Measurements from ENCODE around the gene FMNL1. TPM values are rescaled to one million over a fixed set of nuclear protein-coding genes. Genes with fewer than 3 reads are reported as not detected.

FMNL1 gene
- total and polyA plus RNA-seq, 2 donors from 2014 or later = 2.3 to 32.9 TPM

DNA sequence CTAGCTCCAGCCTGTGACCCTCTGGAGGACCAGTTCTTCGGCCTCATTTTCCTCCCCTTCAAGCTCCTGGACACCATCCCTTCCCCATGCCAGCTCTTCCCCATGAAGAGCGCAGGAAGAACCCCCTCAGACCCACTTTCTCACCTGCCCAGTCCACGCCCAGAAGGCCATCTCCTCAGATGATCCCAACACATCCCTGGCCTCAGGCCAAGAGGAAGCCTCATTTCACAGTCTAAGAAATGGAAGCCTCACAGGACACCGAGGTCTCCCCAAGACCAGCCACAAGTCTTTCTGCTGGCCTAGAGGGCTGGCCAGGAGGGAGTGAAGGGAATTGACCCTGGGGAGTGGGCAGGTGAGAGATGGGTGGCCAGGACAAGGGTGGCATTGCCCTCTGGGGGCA is 32.2 kb downstream of the FMNL1 start:
- FAIRE-seq = no peak
- H3K4me1 ChIP-seq (ENCODE audit: control insufficient read depth in 2 of 3, insufficient read depth in 2 of 3, low read depth in 1 of 3, low read length in 3 of 3) = no peaks in the 10 kb centered on the region
- H3K36me3 ChIP-seq (ENCODE audit: control insufficient read depth in 2 of 3, insufficient read depth in 3 of 3, low read length in 3 of 3) = no peaks in the 10 kb centered on the region
- no peaks in the 10 kb centered on the region for H3K27me3 ChIP-seq (ENCODE audit: control insufficient read depth, insufficient read depth, low read length)
- no peaks in the 10 kb centered on the region for H3K9me3 ChIP-seq (ENCODE audit: control insufficient read depth in 2 of 3, insufficient read depth in 1 of 3, low read length in 3 of 3)
- H3K9ac ChIP-seq (ENCODE audit: low read length in 3 of 3) = no peak overlapping the region
- intact Hi-C loops (cut with DNase I) = no loop called here
- no peak overlapping the region for H3K4me3 ChIP-seq (ENCODE audit: low read length in 3 of 3)
- no peak overlapping the region for H3K27ac ChIP-seq (ENCODE audit: low read depth in 2 of 2, low read length in 2 of 2)
- DNase-seq = no peak
- TF ChIP-seq CTCF (IDR thresholded peaks at IDR 0.05; ENCODE audit: borderline replicate concordance, extremely low read depth, insufficient read depth) = no peak

DNA sequence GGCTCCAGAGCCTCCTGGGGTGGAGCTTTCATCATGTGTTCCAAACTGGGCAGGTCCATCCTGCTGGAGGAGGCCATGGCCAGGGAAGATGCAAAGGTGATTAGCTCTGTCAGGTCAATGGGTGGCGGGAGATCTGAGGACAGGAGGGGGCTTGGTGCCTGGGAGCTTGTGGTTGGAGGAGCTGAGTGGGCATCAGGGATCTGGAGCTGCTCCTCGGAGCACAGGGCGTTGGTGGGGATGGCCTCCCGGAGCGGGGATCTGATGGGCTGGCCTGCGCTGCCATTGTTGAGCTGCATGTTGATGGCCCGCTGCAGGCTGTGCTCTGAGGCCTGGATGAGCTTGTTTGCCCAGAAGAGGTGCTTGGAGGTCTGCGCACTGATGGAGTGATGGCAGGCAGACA is 33.7 kb downstream of the FMNL1 start:
- H3K9ac ChIP-seq (ENCODE audit: low read length in 3 of 3) = no peak overlapping the region
- intact Hi-C loops (cut with DNase I) = no loop called here
- DNase-seq (peak in 1 of 5 donors; percentile 66), FAIRE-seq (no peak)
- H3K27ac ChIP-seq (ENCODE audit: low read depth in 2 of 2, low read length in 2 of 2) = no peak overlapping the region
- no peak overlapping the region for H3K4me3 ChIP-seq (ENCODE audit: low read length in 3 of 3)
- no peaks in the 10 kb centered on the region for H3K36me3 ChIP-seq (ENCODE audit: control insufficient read depth in 2 of 3, insufficient read depth in 3 of 3, low read length in 3 of 3)
- H3K9me3 ChIP-seq (ENCODE audit: control insufficient read depth in 2 of 3, insufficient read depth in 1 of 3, low read length in 3 of 3) = no peaks in the 10 kb centered on the region
- no peaks in the 10 kb centered on the region for H3K27me3 ChIP-seq (ENCODE audit: control insufficient read depth, insufficient read depth, low read length)
- no peak for TF ChIP-seq CTCF (IDR thresholded peaks at IDR 0.05; ENCODE audit: borderline replicate concordance, extremely low read depth, insufficient read depth)
- H3K4me1 ChIP-seq (ENCODE audit: control insufficient read depth in 2 of 3, insufficient read depth in 2 of 3, low read depth in 1 of 3, low read length in 3 of 3) = no peaks in the 10 kb centered on the region

- no peak overlapping the region for H3K4me3 ChIP-seq (ENCODE audit: low read length in 3 of 3)
- no peak overlapping the region for H3K27ac ChIP-seq (ENCODE audit: low read depth in 2 of 2, low read length in 2 of 2)
- H3K27me3 ChIP-seq (ENCODE audit: control insufficient read depth, insufficient read depth, low read length) = no peaks in the 10 kb centered on the region
- no peaks in the 10 kb centered on the region for H3K9me3 ChIP-seq (ENCODE audit: control insufficient read depth in 2 of 3, insufficient read depth in 1 of 3, low read length in 3 of 3)
- no peak for TF ChIP-seq CTCF (IDR thresholded peaks at IDR 0.05; ENCODE audit: borderline replicate concordance, extremely low read depth, insufficient read depth)
- intact Hi-C loops (cut with DNase I) = no loop called here
- H3K9ac ChIP-seq (ENCODE audit: low read length in 3 of 3) = no peak overlapping the region
- peaks cover 0 to 2% (median 0%) of the 10 kb centered on the region in 3 donors for H3K4me1 ChIP-seq (ENCODE audit: control insufficient read depth in 2 of 3, insufficient read depth in 2 of 3, low read depth in 1 of 3, low read length in 3 of 3)
- DNase-seq (peak in 1 of 5 donors; percentile 59), FAIRE-seq (no peak)
- no peaks in the 10 kb centered on the region for H3K36me3 ChIP-seq (ENCODE audit: control insufficient read depth in 2 of 3, insufficient read depth in 3 of 3, low read length in 3 of 3)
Observed at GRCh38 chr17:45256114-45256966, 34.7 kb downstream of the FMNL1 start.

Measured in kidney (tissue), 14 donors.